ENCODE results near the gene POLH.
"Not testable (repeated sequence)": the region's sequence is repeated elsewhere in the genome, so short reads cannot be mapped to it uniquely, and the experiment has no call there.

The POLH gene

GRCh38 chr6:43630980-43631619, 55.1 kb downstream of the POLH start:
- DNase-seq (ENCODE audit: low read depth in 2 of 2): no peak

- DNase-seq (ENCODE audit: low read depth in 2 of 2): not testable (repeated sequence)
Measured at GRCh38 chr6:43633002-43633401, 57.0 kb downstream of the POLH start.

GRCh38 chr6:43634702-43635303, 58.8 kb downstream of the POLH start:
- DNase-seq (ENCODE audit: low read depth in 2 of 2): no peak

GRCh38 chr6:43635387-43636307, 59.7 kb downstream of the POLH start, which contains the start of gene MAD2L1BP:
Gene MAD2L1BP (plus strand): TSS chr6:43635840. CDS start chr6:43635876, 36 bp downstream.
- DNase-seq (ENCODE audit: low read depth in 2 of 2): peak; percentile 76 to 83

DNA sequence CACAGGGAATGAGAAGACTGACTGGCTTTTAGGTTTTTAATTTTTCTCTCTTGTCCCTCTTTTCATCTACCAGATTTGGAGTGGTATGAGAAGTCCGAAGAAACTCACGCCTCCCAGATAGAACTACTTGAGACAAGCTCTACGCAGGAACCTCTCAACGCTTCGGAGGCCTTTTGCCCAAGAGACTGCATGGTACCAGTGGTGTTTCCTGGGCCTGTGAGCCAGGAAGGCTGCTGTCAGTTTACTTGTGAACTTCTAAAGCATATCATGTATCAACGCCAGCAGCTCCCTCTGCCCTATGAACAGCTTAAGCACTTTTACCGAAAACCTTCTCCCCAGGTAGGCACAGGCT, 60.3 kb downstream of the POLH start:
- DNase-seq (ENCODE audit: low read depth in 2 of 2): no peak

GRCh38 chr6:43639984-43640800, 64.2 kb downstream of the POLH start:
- DNase-seq (ENCODE audit: low read depth in 2 of 2): no peak

DNA sequence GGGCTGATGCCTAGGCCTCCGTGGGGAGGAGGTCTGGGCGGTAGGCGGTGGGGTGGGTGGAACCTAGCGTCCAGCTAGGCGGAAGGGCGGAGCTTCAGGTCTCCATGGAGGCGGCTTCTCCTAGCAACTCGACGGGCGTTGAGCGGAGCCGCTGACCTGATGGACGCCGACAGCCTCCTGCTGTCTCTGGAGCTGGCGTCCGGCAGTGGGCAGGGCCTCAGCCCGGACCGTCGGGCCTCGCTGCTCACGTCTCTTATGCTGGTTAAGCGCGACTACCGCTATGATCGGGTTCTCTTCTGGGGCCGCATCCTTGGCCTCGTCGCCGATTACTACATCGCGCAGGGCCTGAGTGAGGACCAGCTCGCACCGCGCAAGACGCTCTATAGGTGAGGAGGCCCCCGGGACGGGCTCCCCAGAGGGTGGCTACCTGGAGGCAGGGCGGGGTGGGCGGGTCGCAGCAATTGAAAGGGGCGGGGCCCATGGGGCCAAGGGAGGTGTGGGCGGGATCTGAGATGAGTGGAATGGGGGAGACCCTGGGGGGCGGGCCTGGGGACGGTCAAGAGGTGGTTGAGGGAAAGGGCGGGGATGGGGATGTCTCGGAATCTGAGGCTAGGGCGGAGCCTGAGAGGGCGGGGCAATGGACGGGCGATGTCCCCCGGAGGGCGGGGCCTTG, 69.1 kb downstream of the POLH start, which contains the start of gene RSPH9:
Gene RSPH9 (plus strand): TSS at position 97 of the 673 bp plus-strand sequence. CDS start 63 bp downstream, at position 160.
- peak in 1 of 2 experiments; percentile 56 for DNase-seq (ENCODE audit: low read depth in 2 of 2)

DNA sequence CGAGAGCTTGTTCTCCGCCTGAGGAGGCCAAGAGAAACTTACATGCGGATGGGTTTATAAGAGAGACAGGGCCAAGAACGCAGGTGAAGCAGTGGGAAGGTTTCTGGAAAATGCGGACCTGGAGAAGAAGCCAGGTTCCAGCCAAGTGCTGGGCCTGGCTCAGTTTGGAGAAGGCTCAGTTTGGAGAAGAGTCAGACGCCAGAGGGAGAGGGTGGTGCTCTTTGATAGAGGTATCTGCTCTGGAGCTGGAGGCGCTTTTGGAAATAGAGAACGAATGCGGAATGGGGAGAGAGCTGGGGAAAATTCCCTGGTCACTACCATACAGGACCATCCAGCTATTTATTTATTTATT, 69.6 kb downstream of the POLH start:
- DNase-seq (ENCODE audit: low read depth in 2 of 2): no peak

DNA sequence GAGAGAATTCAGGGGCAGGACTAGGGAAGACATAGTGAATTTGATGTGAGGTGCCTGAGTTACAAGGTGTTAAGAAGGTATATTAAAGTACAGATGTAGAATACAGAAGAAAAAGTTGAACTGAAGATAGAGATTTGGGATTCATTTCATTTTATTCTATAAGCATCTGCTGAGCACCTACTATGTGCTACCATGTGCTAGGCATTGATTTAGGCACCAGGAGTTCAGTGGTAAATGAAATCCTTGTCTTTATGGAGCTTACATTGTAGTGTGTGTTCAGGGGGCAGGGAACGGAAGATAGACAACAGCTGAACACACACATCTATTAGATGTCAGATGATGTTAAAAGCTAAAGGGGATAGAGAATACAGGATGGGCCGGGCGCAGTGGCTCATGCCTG, 71.6 kb downstream of the POLH start:
- no peak for DNase-seq (ENCODE audit: low read depth in 2 of 2)

GRCh38 chr6:43648248-43648647, 72.3 kb downstream of the POLH start:
- no peak for DNase-seq (ENCODE audit: low read depth in 2 of 2)

DNA sequence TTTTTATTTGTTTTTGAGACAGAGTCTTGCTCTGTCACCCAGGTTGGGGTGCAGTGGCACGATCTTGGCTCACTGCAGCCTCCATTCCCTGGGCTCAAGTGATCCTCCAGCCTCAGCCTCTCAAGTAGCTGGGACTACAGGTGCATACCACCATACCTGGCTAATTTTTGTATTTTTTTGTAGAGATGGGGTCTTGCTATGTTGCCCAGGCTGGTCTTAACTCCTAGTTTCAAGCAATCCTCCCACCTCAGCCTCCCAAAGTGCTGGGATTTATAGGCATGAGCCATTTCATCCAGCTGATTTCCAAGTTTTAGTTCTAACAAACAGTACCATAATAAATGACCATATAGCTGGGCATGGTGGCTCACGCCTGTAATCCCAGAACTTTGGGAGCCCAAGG, 76.8 kb downstream of the POLH start:
- DNase-seq (ENCODE audit: low read depth in 2 of 2): not testable (repeated sequence)

- DNase-seq (ENCODE audit: low read depth in 2 of 2): no peak
Measured at GRCh38 chr6:43657221-43657802, 81.3 kb downstream of the POLH start.

DNA sequence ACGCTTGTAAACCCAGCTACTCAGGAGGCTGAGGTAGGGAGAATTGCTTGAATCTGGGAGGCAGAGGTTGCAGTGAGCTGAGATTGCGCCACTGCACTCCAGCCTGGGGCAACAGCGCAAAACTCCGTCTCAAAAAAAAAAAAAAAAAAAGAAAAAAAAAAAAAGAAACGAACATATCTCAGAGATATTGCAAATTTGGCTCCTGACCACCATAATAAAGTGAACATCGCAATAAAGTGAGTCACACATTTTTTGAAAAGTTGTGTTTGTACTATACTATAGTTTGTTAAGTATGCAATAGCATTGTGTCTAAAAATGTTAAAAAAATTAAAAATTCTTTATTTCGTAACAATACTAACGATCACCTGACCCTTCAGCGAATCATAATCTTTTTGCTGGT, 82.2 kb downstream of the POLH start:
- no peak for DNase-seq (ENCODE audit: low read depth in 2 of 2)

DNA sequence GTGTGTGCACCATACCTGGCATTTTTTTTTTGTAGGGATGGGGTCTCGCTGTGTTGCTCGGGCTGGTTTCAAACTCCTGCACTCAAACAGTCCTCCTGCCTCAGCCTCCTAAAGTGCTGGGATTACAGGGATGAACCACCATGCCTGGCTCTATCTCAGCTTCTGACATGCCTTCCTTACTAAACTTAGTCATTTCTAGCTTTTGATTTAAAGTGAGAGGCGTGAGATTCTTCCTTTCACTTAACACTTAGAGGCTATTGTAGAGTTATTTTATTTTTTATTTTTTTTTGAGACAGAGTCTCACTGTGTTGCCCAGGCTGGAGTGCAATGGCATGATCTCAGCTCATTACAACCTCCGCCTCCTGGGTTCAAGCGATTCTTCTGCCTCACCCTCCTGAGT, 87.0 kb downstream of the POLH start:
- not testable (repeated sequence) for DNase-seq (ENCODE audit: low read depth in 2 of 2)

All from stimulated activated CD4-positive, alpha-beta T cell treated with anti-CD3 and anti-CD28 coated beads, Interleukin-12 subunit alpha, Interleukin-12 subunit beta, amount 100 ng/mL, for 24 hours (primary cell).